HCT116 (cell line): Measurements from ENCODE around the gene HFE. TPM values are rescaled to one million over a fixed set of nuclear protein-coding genes. Genes with fewer than 3 reads are reported as not detected.

Experiments used
- ATAC-seq: fragments of 200-7000 bp; cut with Tn5 transposase; 2 replicates; pipeline ENCODE4 v1.9.1; 2020; ENCODE audit warnings: mild to moderate bottlenecking, moderate library complexity
- BruUV-seq: library from RNA; stranded (reverse); fragments of 400-500 nt; replicated peaks from 2 replicates; lab custom pipeline; 2021; lab: Mats Ljungman, UMichigan
- CTCF ChIA-PET: fragments of 300-600 bp; sonication (Branson Sonifier 250); formaldehyde crosslinking; loops from one replicate; lab custom pipeline; 2021; ENCODE audit warnings: antibody characterized with exemption; lab: Charles Lee
- POLR2A ChIA-PET: fragments of 300-600, 350-600 bp; sonication (Branson Sonifier 250); formaldehyde crosslinking; loops from one replicate; lab custom pipeline; 2021; ENCODE audit warnings: antibody characterized with exemption; lab: Charles Lee
- RAD21 ChIA-PET, 2 experiments: fragments of 300-600 bp; sonication (Branson Sonifier 250); formaldehyde crosslinking; loops; one replicate each; lab custom pipeline; 2023; ENCODE audit warnings: low total read pairs in 2 of 2; ENCODE audit not compliant: uncharacterized antibody in 2 of 2, unreplicated experiment in 2 of 2, low non-redundant PET in 1 of 2; lab: Charles Lee
- DNase-seq: peaks from one replicate; pipeline ENCODE4 v3.0.0-alpha.2; 2010; ENCODE audit warnings: low read depth, low spot score
- H2AFZ ChIP-seq: fragments of 200-600 bp; shearing (Covaris generic), sonication (generic); 2 replicates; pipeline ENCODE4 v1.6.1; 2017; ENCODE audit warnings: low read depth, mixed run types, mixed read lengths, antibody characterized with exemption, low read length; ENCODE audit not compliant: poor library complexity, severe bottlenecking
- H3K27ac ChIP-seq: 2 replicates; pipeline ENCODE4 v1.5.1; 2012; ENCODE audit warnings: low read depth, low read length
- H3K27me3 ChIP-seq: fragments of 200-600 bp; sonication (generic); 2 replicates; pipeline ENCODE4 v1.6.1; 2016; ENCODE audit warnings: mixed run types, low read length, mixed read lengths; ENCODE audit not compliant: insufficient read depth
- H3K36me3 ChIP-seq, 2 experiments: fragments of 200-500 bp in 1 of 2; fragments of 200-600 bp in 1 of 2; sonication (Bioruptor generic) in 1 of 2; sonication (generic) in 1 of 2; 2 replicates each; pipeline versions ENCODE4 v1.5.1 to v1.6.1; 2014 to 2016; ENCODE audit warnings: low read length in 2 of 2, inconsistent platforms in 1 of 2, mixed read lengths in 1 of 2, mixed run types in 1 of 2; ENCODE audit not compliant: insufficient read depth in 2 of 2, control insufficient read depth in 1 of 2
- H3K4me1 ChIP-seq, 2 experiments: fragments of 200-600 bp in 1 of 2; sonication (generic) in 1 of 2; 2 replicates each; pipeline versions ENCODE4 v1.5.1 to v1.6.1; 2012 to 2017; ENCODE audit warnings: low read length in 2 of 2, inconsistent platforms in 1 of 2, mild to moderate bottlenecking in 1 of 2, mixed read lengths in 1 of 2, mixed run types in 1 of 2, moderate library complexity in 1 of 2; ENCODE audit not compliant: insufficient read depth in 2 of 2, control insufficient read depth in 1 of 2
- H3K4me2 ChIP-seq: fragments of 200-600 bp; sonication (generic); 2 replicates; pipeline ENCODE4 v1.6.1; 2017; ENCODE audit warnings: mixed run types, low read length, mixed read lengths
- H3K4me3 ChIP-seq, 2 experiments: fragments of 200-600 bp in 1 of 2; sonication (generic) in 1 of 2; replicated peaks in 1 of 2; 2 replicates each; pipeline ENCODE4 v1.5.1; 2011 to 2016; ENCODE audit warnings: low read length in 2 of 2, control low read depth in 1 of 2, low read depth in 1 of 2, mild to moderate bottlenecking in 1 of 2, mixed read lengths in 1 of 2, mixed run types in 1 of 2
- H3K79me2 ChIP-seq: fragments of 200-600 bp; sonication (generic); 2 replicates; pipeline ENCODE4 v1.6.1; 2017; ENCODE audit warnings: mild to moderate bottlenecking, mixed run types, low read length, moderate library complexity, mixed read lengths; ENCODE audit not compliant: insufficient read depth
- H3K9ac ChIP-seq: fragments of 200-600 bp; sonication (generic); 2 replicates; pipeline ENCODE4 v1.6.1; 2016; ENCODE audit warnings: low read length, mixed read lengths
- H3K9me2 ChIP-seq: fragments of 200-600 bp; sonication (generic), shearing (Covaris generic); 2 replicates; pipeline ENCODE4 v1.6.1; 2017; ENCODE audit warnings: mixed run types, mild to moderate bottlenecking, moderate library complexity; ENCODE audit not compliant: insufficient read depth
- H3K9me3 ChIP-seq, 2 experiments: fragments of 200-500 bp in 1 of 2; fragments of 200-600 bp in 1 of 2; sonication (Bioruptor generic) in 1 of 2; sonication (generic) in 1 of 2; 2 replicates each; pipeline ENCODE4 v1.6.1; 2014 to 2017; ENCODE audit warnings: low read length in 2 of 2, mixed read lengths in 2 of 2, inconsistent platforms in 1 of 2, low read depth in 1 of 2, mild to moderate bottlenecking in 1 of 2, mixed run types in 1 of 2, moderate library complexity in 1 of 2; ENCODE audit not compliant: control insufficient read depth in 1 of 2, insufficient read depth in 1 of 2
- H4K20me1 ChIP-seq: fragments of 200-600 bp; sonication (generic), shearing (Covaris generic); 2 replicates; pipeline ENCODE4 v1.6.1; 2017; ENCODE audit warnings: mixed run types, mild to moderate bottlenecking, moderate library complexity; ENCODE audit not compliant: insufficient read depth
- EZH2 ChIP-seq: fragments of 200-600 bp; sonication (generic); IDR thresholded peaks from 2 replicates; pipeline ENCODE4 v1.6.1; 2017; ENCODE audit warnings: antibody characterized with exemption, mixed run types
- POLR2A ChIP-seq: IDR thresholded peaks from 2 replicates; pipeline ENCODE4 v1.7.0; 2011; ENCODE audit warnings: borderline replicate concordance; ENCODE audit not compliant: insufficient read depth, insufficient read length; ENCODE audit errors: extremely low read depth
- POLR2AphosphoS5 ChIP-seq: IDR thresholded peaks from 2 replicates; pipeline ENCODE4 v1.6.1; 2011; ENCODE audit warnings: mild to moderate bottlenecking, low read depth, low read length, moderate library complexity
- SIN3A ChIP-seq: IDR thresholded peaks from 2 replicates; pipeline ENCODE4 v1.6.1; 2012; ENCODE audit warnings: low read depth
- ZFX ChIP-seq: fragments of 450-650 bp; IDR thresholded peaks from 2 replicates; pipeline ENCODE4 v1.6.1; 2017
- intact Hi-C: fragments of 100-400 bp; cut with micrococcal nuclease; formaldehyde crosslinking; loops from 2 replicates; pipeline ENCODE4 v1.10.0; 2022
- total RNA-seq: library from RNA; stranded (reverse); gene quantifications from one replicate; pipeline ENCODE4 v1.2.1, GENCODE V29; 2021; ENCODE audit not compliant: unreplicated experiment
- TF ChIP-seq, protein P1 (sequence below): IDR thresholded peaks from 2 replicates; pipeline ENCODE4 v1.6.1; 2011; ENCODE audit warnings: mild to moderate bottlenecking, low read length, moderate library complexity; ENCODE audit not compliant: insufficient replicate concordance; ENCODE audit errors: extremely low read depth

HFE gene
- total RNA-seq, 1 experiment from 2014 or later: 9.8 TPM

DNA sequence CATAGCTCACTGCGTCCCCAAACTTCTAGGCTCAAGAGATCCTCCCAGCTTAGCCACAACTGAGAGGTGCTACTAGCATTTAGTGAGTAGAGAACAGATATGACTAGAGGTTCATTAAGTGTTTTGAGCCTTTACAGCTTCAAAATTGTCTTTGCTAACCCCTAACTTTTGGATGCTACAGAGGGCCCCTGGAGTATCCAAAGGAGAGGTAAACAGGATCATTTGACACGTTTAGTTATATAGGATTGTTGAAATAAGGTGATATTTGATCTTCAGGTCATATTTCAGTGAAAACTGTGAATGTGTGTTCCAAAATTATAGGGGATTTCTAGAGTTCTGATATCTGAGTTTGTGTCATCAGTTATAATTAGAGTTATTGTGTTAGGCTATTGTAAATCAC, 19.2 kb upstream of the HFE start:
- peak overlapping the region; percentile 38 for H2AFZ ChIP-seq
- no TSS peak for BruUV-seq

DNA sequence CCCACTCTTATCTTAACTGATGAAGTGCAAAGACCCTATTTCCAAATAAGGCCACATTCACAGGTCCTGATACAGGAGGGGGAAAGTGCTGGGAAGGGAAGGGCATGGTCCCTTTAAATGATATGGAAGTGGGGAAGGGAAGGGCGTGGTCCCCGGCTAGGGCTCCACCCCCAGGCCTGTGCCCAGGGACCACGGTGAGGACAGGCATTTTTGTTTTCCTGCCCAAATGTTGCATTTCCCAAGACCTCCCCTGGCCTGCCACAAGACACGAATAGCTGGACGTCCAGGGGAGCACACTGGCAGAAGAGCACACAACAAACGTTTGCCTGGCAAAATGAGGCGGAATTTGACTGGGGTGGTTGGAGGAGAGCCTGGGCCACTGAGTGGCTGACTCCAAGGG, 16.1 kb upstream of the HFE start:
- intact Hi-C loops: no loop called here
- H3K4me2 ChIP-seq: peak overlapping the region; percentile 44
- peaks cover 16 to 29% of the 10 kb centered on the region in 2 experiments; a peak in 3 of 4 replicates for H3K4me1 ChIP-seq
- no peaks in the 10 kb centered on the region for H3K36me3 ChIP-seq
- BruUV-seq: no TSS peak
- H3K9me2 ChIP-seq: no peaks in the 10 kb centered on the region
- ChIA-PET CTCF (no interaction called here), RAD21 (no interaction called here), POLR2A (interaction anchor here (1.0 kb wide), 2 partner anchors 15 to 51 kb away, joined by 3 read pairs; a partner anchor contains a TSS)
- no peak for TF ChIP-seq EZH2
- TF ChIP-seq POLR2AphosphoS5: peak; percentile 14; the same call in 1 of the 2 replicates
- no peaks in the 10 kb centered on the region for H3K79me2 ChIP-seq
- H3K27me3 ChIP-seq: no peaks in the 10 kb centered on the region
- DNase-seq: no peak
- peak; percentile 85 for ATAC-seq
- no peak overlapping the region for H3K9ac ChIP-seq
- no peak overlapping the region for H2AFZ ChIP-seq
- H3K4me3 ChIP-seq: peak overlapping the region in 1 of 2 experiments; percentile 25; a peak in 1 of 4 replicates
- no peaks in the 10 kb centered on the region for H3K9me3 ChIP-seq
- H4K20me1 ChIP-seq: no peaks in the 10 kb centered on the region
- no peak overlapping the region for H3K27ac ChIP-seq

More for the DNA sequence above, 19.2 kb upstream of the HFE start:
- Histone ChIP-seq H3K9me2 (no peaks in the 10 kb centered on the region), H3K27me3 (no peaks in the 10 kb centered on the region), H3K4me1 (peaks cover 21 to 36% of the 10 kb centered on the region in 2 experiments; a peak in 3 of 4 replicates), H3K36me3 (no peaks in the 10 kb centered on the region), H3K79me2 (no peaks in the 10 kb centered on the region), H3K27ac (no peak overlapping the region), H4K20me1 (no peaks in the 10 kb centered on the region), H3K9me3 (no peaks in the 10 kb centered on the region), H3K9ac (no peak overlapping the region), H3K4me2 (no peak overlapping the region), H3K4me3 (no peak overlapping the region)
- ChIA-PET RAD21 (no interaction called here), CTCF (interaction anchor here (0.8 kb wide), 1 partner anchor 27 kb away, joined by 3 read pairs; no protein-coding TSS in a partner anchor), POLR2A (interaction anchor here (1.1 kb wide), 1 partner anchor 42 kb away, joined by 3 read pairs; no protein-coding TSS in a partner anchor)
- no peak for ATAC-seq
- TF ChIP-seq SIN3A: no peak
- TF ChIP-seq, protein P1, sequence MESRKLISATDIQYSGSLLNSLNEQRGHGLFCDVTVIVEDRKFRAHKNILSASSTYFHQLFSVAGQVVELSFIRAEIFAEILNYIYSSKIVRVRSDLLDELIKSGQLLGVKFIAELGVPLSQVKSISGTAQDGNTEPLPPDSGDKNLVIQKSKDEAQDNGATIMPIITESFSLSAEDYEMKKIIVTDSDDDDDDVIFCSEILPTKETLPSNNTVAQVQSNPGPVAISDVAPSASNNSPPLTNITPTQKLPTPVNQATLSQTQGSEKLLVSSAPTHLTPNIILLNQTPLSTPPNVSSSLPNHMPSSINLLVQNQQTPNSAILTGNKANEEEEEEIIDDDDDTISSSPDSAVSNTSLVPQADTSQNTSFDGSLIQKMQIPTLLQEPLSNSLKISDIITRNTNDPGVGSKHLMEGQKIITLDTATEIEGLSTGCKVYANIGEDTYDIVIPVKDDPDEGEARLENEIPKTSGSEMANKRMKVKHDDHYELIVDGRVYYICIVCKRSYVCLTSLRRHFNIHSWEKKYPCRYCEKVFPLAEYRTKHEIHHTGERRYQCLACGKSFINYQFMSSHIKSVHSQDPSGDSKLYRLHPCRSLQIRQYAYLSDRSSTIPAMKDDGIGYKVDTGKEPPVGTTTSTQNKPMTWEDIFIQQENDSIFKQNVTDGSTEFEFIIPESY: no peak
- TF ChIP-seq ZFX: no peak
- TF ChIP-seq EZH2: no peak
- no peak for TF ChIP-seq POLR2A
- no peak for DNase-seq
- intact Hi-C loops: loop anchor here (10.0 kb wide), 1 partner anchor 507 kb away; no protein-coding TSS in a partner anchor
